ENCODE results near the gene LCLAT1. TPM values are rescaled to one million over a fixed set of nuclear protein-coding genes. Genes with fewer than 3 reads are reported as not detected.

The LCLAT1 gene
- total RNA-seq, 2 experiments from 2014 or later: 9.2 to 19.6 TPM

GRCh38 chr2:30499681-30500080 lies 52.6 kb downstream of the LCLAT1 start:
- no peak overlapping the region for H2AFZ ChIP-seq (ENCODE audit: low read length)
- H3K79me2 ChIP-seq (ENCODE audit: insufficient read depth, low read depth, low read length): no peaks in the 10 kb centered on the region
- DNase-seq (ENCODE audit: low spot score): no peak
- ChIA-PET CTCF (ENCODE audit: unreplicated experiment) (no interaction called here), POLR2A (no interaction called here)
- no peak overlapping the region for H3K4me3 ChIP-seq (ENCODE audit: low read depth, low read length, poor library complexity, severe bottlenecking)
- H3K9me2 ChIP-seq (ENCODE audit: insufficient read depth, low read length): no peaks in the 10 kb centered on the region
- intact Hi-C loops (cut with micrococcal nuclease; ENCODE audit: unreplicated experiment): no loop called here
- TF ChIP-seq, protein P1, sequence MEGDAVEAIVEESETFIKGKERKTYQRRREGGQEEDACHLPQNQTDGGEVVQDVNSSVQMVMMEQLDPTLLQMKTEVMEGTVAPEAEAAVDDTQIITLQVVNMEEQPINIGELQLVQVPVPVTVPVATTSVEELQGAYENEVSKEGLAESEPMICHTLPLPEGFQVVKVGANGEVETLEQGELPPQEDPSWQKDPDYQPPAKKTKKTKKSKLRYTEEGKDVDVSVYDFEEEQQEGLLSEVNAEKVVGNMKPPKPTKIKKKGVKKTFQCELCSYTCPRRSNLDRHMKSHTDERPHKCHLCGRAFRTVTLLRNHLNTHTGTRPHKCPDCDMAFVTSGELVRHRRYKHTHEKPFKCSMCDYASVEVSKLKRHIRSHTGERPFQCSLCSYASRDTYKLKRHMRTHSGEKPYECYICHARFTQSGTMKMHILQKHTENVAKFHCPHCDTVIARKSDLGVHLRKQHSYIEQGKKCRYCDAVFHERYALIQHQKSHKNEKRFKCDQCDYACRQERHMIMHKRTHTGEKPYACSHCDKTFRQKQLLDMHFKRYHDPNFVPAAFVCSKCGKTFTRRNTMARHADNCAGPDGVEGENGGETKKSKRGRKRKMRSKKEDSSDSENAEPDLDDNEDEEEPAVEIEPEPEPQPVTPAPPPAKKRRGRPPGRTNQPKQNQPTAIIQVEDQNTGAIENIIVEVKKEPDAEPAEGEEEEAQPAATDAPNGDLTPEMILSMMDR (conservative IDR thresholded peaks at IDR 0.05; ENCODE audit: low read length): no peak
- TF ChIP-seq EZH2phosphoT487 (IDR thresholded peaks at IDR 0.05; ENCODE audit: borderline replicate concordance, low read depth, low read length): no peak
- no peak overlapping the region for H3K4me2 ChIP-seq (ENCODE audit: low read length)
- peaks cover 17% of the 10 kb centered on the region for H3K36me3 ChIP-seq (ENCODE audit: insufficient read depth, low read length)
- no peaks in the 10 kb centered on the region for H4K20me1 ChIP-seq (ENCODE audit: insufficient read depth, low read length)
- peaks cover 15% of the 10 kb centered on the region for H3K4me1 ChIP-seq (ENCODE audit: insufficient read depth, low read length, poor library complexity, severe bottlenecking)
- H3K27ac ChIP-seq (ENCODE audit: low read depth, low read length, poor library complexity, severe bottlenecking): no peak overlapping the region
- no TSS peak for BruUV-seq (replicated peaks)
- peaks cover 56% of the 10 kb centered on the region for H3K9me3 ChIP-seq (ENCODE audit: low read length)

GRCh38 chr2:30500699-30501098 lies 53.7 kb downstream of the LCLAT1 start:
- no peak for DNase-seq (ENCODE audit: low spot score)
- Histone ChIP-seq H3K27ac (ENCODE audit: low read depth, low read length, poor library complexity, severe bottlenecking) (no peak overlapping the region), H2AFZ (ENCODE audit: low read length) (no peak overlapping the region), H3K9me2 (ENCODE audit: insufficient read depth, low read length) (no peaks in the 10 kb centered on the region), H3K36me3 (ENCODE audit: insufficient read depth, low read length) (peaks cover 17% of the 10 kb centered on the region), H3K4me3 (ENCODE audit: low read depth, low read length, poor library complexity, severe bottlenecking) (no peak overlapping the region), H4K20me1 (ENCODE audit: insufficient read depth, low read length) (no peaks in the 10 kb centered on the region), H3K4me1 (ENCODE audit: insufficient read depth, low read length, poor library complexity, severe bottlenecking) (peaks cover 11% of the 10 kb centered on the region), H3K9me3 (ENCODE audit: low read length) (peaks cover 53% of the 10 kb centered on the region), H3K4me2 (ENCODE audit: low read length) (no peak overlapping the region), H3K79me2 (ENCODE audit: insufficient read depth, low read depth, low read length) (no peaks in the 10 kb centered on the region)
- no TSS peak for BruUV-seq (replicated peaks)
- CTCF ChIA-PET (ENCODE audit: unreplicated experiment): no interaction called here
- TF ChIP-seq EZH2phosphoT487 (IDR thresholded peaks at IDR 0.05; ENCODE audit: borderline replicate concordance, low read depth, low read length): no peak
- TF ChIP-seq, protein P1 (conservative IDR thresholded peaks at IDR 0.05; ENCODE audit: low read length): no peak
- intact Hi-C loops (cut with micrococcal nuclease; ENCODE audit: unreplicated experiment): no loop called here
- POLR2A ChIA-PET: no interaction called here

GRCh38 chr2:30502310-30502709 lies 55.3 kb downstream of the LCLAT1 start:
- H4K20me1 ChIP-seq (ENCODE audit: insufficient read depth, low read length): no peaks in the 10 kb centered on the region
- no peak overlapping the region for H2AFZ ChIP-seq (ENCODE audit: low read length)
- peaks cover 5% of the 10 kb centered on the region for H3K4me1 ChIP-seq (ENCODE audit: insufficient read depth, low read length, poor library complexity, severe bottlenecking)
- H3K9me2 ChIP-seq (ENCODE audit: insufficient read depth, low read length): no peaks in the 10 kb centered on the region
- H3K79me2 ChIP-seq (ENCODE audit: insufficient read depth, low read depth, low read length): no peaks in the 10 kb centered on the region
- H3K27ac ChIP-seq (ENCODE audit: low read depth, low read length, poor library complexity, severe bottlenecking): no peak overlapping the region
- H3K4me2 ChIP-seq (ENCODE audit: low read length): no peak overlapping the region
- CTCF ChIA-PET (ENCODE audit: unreplicated experiment): no interaction called here
- H3K4me3 ChIP-seq (ENCODE audit: low read depth, low read length, poor library complexity, severe bottlenecking): no peak overlapping the region
- intact Hi-C loops (cut with micrococcal nuclease; ENCODE audit: unreplicated experiment): no loop called here
- TF ChIP-seq, protein P1 (conservative IDR thresholded peaks at IDR 0.05; ENCODE audit: low read length): no peak
- no peak for TF ChIP-seq EZH2phosphoT487 (IDR thresholded peaks at IDR 0.05; ENCODE audit: borderline replicate concordance, low read depth, low read length)
- H3K36me3 ChIP-seq (ENCODE audit: insufficient read depth, low read length): peaks cover 12% of the 10 kb centered on the region
- no peak for DNase-seq (ENCODE audit: low spot score)
- no TSS peak for BruUV-seq (replicated peaks)
- H3K9me3 ChIP-seq (ENCODE audit: low read length): peaks cover 37% of the 10 kb centered on the region
- POLR2A ChIA-PET: no interaction called here

All from OCI-LY7 (cell line).